ENCODE results near the gene GP5. TPM values are rescaled to one million over a fixed set of nuclear protein-coding genes. Genes with fewer than 3 reads are reported as not detected.

GP5 gene
- total RNA-seq, 1 experiment from 2014 or later = 0.15 TPM

DNA sequence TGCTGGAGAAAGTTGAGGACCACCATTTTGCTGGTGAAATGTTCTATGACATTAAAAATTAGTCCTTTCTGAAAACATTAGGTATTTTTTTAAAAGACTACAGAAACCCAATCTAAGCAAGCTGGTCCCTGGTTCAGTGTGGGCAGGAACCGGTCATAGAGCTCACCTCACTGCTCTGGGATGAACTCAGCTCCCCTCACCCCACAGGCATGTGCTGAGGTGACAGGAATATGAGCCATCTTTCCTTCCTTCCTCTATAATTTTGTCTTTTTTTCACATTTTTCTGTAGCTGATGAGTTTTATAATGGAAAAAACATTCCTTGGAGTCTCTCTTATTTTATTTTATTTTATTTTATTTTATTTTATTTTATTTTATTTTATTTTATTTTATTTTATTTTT lies 21.4 kb downstream of the GP5 start:
- Histone ChIP-seq H3K4me3 (replicated peaks in 1 of 2; ENCODE audit: low read depth in 1 of 2, low read length in 2 of 2) (no peak overlapping the region), H3K9me2 (ENCODE audit: insufficient read depth) (no peaks in the 10 kb centered on the region), H3K9me3 (ENCODE audit: control insufficient read depth in 1 of 2, insufficient read depth in 1 of 2, low read depth in 1 of 2, low read length in 2 of 2) (no peaks in the 10 kb centered on the region), H3K36me3 (ENCODE audit: control insufficient read depth in 1 of 2, insufficient read depth in 2 of 2, low read length in 2 of 2) (no peaks in the 10 kb centered on the region), H3K9ac (ENCODE audit: low read length) (no peak overlapping the region), H3K4me1 (ENCODE audit: control insufficient read depth in 1 of 2, insufficient read depth in 2 of 2, low read length in 2 of 2) (peaks cover 0 to 6% of the 10 kb centered on the region in 2 experiments; a peak in 1 of 4 replicates), H3K27me3 (ENCODE audit: insufficient read depth, low read length) (no peaks in the 10 kb centered on the region), H3K79me2 (ENCODE audit: insufficient read depth, low read length) (no peaks in the 10 kb centered on the region), H4K20me1 (ENCODE audit: insufficient read depth) (no peaks in the 10 kb centered on the region), H2AFZ (ENCODE audit: low read depth, low read length, poor library complexity, severe bottlenecking) (no peak overlapping the region), H3K27ac (ENCODE audit: low read depth, low read length) (no peak overlapping the region), H3K4me2 (ENCODE audit: low read length) (no peak overlapping the region)
- TF ChIP-seq POLR2AphosphoS5 (IDR thresholded peaks at IDR 0.05; ENCODE audit: low read depth, low read length) (no peak), EGR1 (IDR thresholded peaks at IDR 0.05; ENCODE audit: low read depth) (no peak), ELF1 (IDR thresholded peaks at IDR 0.05; ENCODE audit: borderline replicate concordance, low read depth) (no peak), CEBPB (IDR thresholded peaks at IDR 0.05; ENCODE audit: low read depth) (no peak), SRF (IDR thresholded peaks at IDR 0.05; ENCODE audit: low read depth) (no peak), JUND (IDR thresholded peaks at IDR 0.05) (no peak), RAD21 (IDR thresholded peaks at IDR 0.05; ENCODE audit: low read depth) (no peak), CBX3 (IDR thresholded peaks at IDR 0.05; ENCODE audit: low read depth) (no peak), SP1 (IDR thresholded peaks at IDR 0.05; ENCODE audit: low read depth) (no peak), YY1 (IDR thresholded peaks at IDR 0.05; ENCODE audit: extremely low read depth, insufficient replicate concordance, low read depth, low read length) (no peak), FOSL1 (IDR thresholded peaks at IDR 0.05; ENCODE audit: low read depth) (no peak), POLR2A (IDR thresholded peaks at IDR 0.05; ENCODE audit: borderline replicate concordance, extremely low read depth, insufficient read depth, insufficient read length) (no peak), TCF7L2 (IDR thresholded peaks at IDR 0.05; ENCODE audit: borderline replicate concordance, extremely low read depth, insufficient read depth, insufficient read length) (no peak), REST (IDR thresholded peaks at IDR 0.05; ENCODE audit: low read depth) (no peak), ZFX (IDR thresholded peaks at IDR 0.05) (no peak)
- TF ChIP-seq, protein P1, sequence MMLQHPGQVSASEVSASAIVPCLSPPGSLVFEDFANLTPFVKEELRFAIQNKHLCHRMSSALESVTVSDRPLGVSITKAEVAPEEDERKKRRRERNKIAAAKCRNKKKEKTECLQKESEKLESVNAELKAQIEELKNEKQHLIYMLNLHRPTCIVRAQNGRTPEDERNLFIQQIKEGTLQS (IDR thresholded peaks at IDR 0.05) = no peak
- TF ChIP-seq, protein P2, sequence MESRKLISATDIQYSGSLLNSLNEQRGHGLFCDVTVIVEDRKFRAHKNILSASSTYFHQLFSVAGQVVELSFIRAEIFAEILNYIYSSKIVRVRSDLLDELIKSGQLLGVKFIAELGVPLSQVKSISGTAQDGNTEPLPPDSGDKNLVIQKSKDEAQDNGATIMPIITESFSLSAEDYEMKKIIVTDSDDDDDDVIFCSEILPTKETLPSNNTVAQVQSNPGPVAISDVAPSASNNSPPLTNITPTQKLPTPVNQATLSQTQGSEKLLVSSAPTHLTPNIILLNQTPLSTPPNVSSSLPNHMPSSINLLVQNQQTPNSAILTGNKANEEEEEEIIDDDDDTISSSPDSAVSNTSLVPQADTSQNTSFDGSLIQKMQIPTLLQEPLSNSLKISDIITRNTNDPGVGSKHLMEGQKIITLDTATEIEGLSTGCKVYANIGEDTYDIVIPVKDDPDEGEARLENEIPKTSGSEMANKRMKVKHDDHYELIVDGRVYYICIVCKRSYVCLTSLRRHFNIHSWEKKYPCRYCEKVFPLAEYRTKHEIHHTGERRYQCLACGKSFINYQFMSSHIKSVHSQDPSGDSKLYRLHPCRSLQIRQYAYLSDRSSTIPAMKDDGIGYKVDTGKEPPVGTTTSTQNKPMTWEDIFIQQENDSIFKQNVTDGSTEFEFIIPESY (IDR thresholded peaks at IDR 0.05; ENCODE audit: extremely low read depth, insufficient replicate concordance, low read length) = no peak
- DNase-seq (ENCODE audit: low read depth, low spot score) (no peak), ATAC-seq (no peak)
- intact Hi-C loops (cut with micrococcal nuclease) = no loop called here
- no TSS peak for BruUV-seq (replicated peaks)
- ChIA-PET POLR2A (no interaction called here), CTCF (no interaction called here), RAD21 (ENCODE audit: low non-redundant PET in 1 of 2, low total read pairs in 2 of 2, uncharacterized antibody in 2 of 2, unreplicated experiment in 2 of 2) (interaction anchor here in 1 of 2 experiments (0.7 kb wide), 1 partner anchor 113 kb away, joined by 3 read pairs; no protein-coding TSS in a partner anchor)
